CD4-positive, alpha-beta T cell (primary cell): Measurements from ENCODE around the gene KLHL36. TPM values are rescaled to one million over a fixed set of nuclear protein-coding genes. Genes with fewer than 3 reads are reported as not detected.

Experiments used
- ATAC-seq: fragments of 200-7000 bp; cut with Tn5 transposase; one replicate; pipeline ENCODE4 v1.10.0; 2022; ENCODE audit warnings: mild to moderate bottlenecking; ENCODE audit not compliant: poor library complexity
- CTCF ChIA-PET: fragments of 350-600 bp; sonication (Branson Sonifier 250); formaldehyde crosslinking; loops from one replicate; lab custom pipeline; 2021; ENCODE audit warnings: antibody characterized with exemption, inconsistent platforms; lab: Charles Lee
- POLR2A ChIA-PET: fragments of 350-600 bp; sonication (Branson Sonifier 250); formaldehyde crosslinking; loops from one replicate; lab custom pipeline; 2021; ENCODE audit warnings: antibody characterized with exemption, inconsistent platforms; lab: Charles Lee
- DNase-seq, 14 experiments: peaks; one replicate each; pipeline ENCODE4 v3.0.0-alpha.2; 2013 to 2020; ENCODE audit warnings: mixed read lengths in 2 of 14
- H3K27ac ChIP-seq, 2 donors: one replicate each; pipeline versions ENCODE4 v1.5.1 to v1.7.0; 2013; ENCODE audit warnings: low read length in 2 of 2, low read depth in 1 of 2, mild to moderate bottlenecking in 1 of 2
- H3K27me3 ChIP-seq, 2 experiments: 1 replicate in 1 of 2; 2 replicates in 1 of 2; pipeline versions ENCODE4 v1.6.1 to v1.7.0; 2013; ENCODE audit warnings: low read length in 2 of 2, control low read depth in 1 of 2, mild to moderate bottlenecking in 1 of 2, moderate library complexity in 1 of 2; ENCODE audit not compliant: insufficient read depth in 2 of 2, control insufficient read depth in 1 of 2
- H3K36me3 ChIP-seq: one replicate; pipeline ENCODE4 v1.6.1; 2013; ENCODE audit warnings: low read length, control low read depth; ENCODE audit not compliant: insufficient read depth
- H3K4me1 ChIP-seq: one replicate; pipeline ENCODE4 v1.6.1; 2013; ENCODE audit warnings: low read length, control low read depth; ENCODE audit not compliant: insufficient read depth
- H3K4me3 ChIP-seq: one replicate; pipeline ENCODE4 v1.5.1; 2013; ENCODE audit warnings: mild to moderate bottlenecking, low read length, moderate library complexity
- H3K9me3 ChIP-seq, 2 experiments: 1 replicate in 1 of 2; 2 replicates in 1 of 2; pipeline versions ENCODE4 v1.6.1 to v1.7.0; 2013; ENCODE audit warnings: low read length in 2 of 2, mild to moderate bottlenecking in 2 of 2, control low read depth in 1 of 2, moderate library complexity in 1 of 2; ENCODE audit not compliant: control insufficient read depth in 1 of 2, insufficient read depth in 1 of 2
- H3K27ac Mint-ChIP-seq: one replicate; pipeline ENCODE4 v1.8.0; 2020; ENCODE audit warnings: mixed read lengths
- H3K27me3 Mint-ChIP-seq: one replicate; pipeline ENCODE4 v1.8.0; 2021; ENCODE audit warnings: mixed read lengths
- H3K36me3 Mint-ChIP-seq: one replicate; pipeline ENCODE4 v1.8.0; 2021; ENCODE audit warnings: low read depth, mixed read lengths
- H3K4me1 Mint-ChIP-seq: one replicate; pipeline ENCODE4 v1.8.0; 2021; ENCODE audit warnings: low read depth, mixed read lengths
- H3K4me3 Mint-ChIP-seq: one replicate; pipeline ENCODE4 v1.8.0; 2020; ENCODE audit warnings: mild to moderate bottlenecking, mixed read lengths
- H3K9me3 Mint-ChIP-seq: one replicate; pipeline ENCODE4 v1.8.0; 2020; ENCODE audit warnings: mixed read lengths
- intact Hi-C, 2 experiments: fragments of 100-400 bp; cut with DNase I in 1 of 2; cut with micrococcal nuclease in 1 of 2; formaldehyde crosslinking; loops; one replicate each; pipeline versions ENCODE4 v1.15.1 to v1.9.0; 2023 to 2025; cut with DNase I, micrococcal nuclease
- total RNA-seq, 174 experiments: library from RNA in 2 of 174; stranded (reverse) in 2 of 174; gene quantifications; one replicate each; pipeline ENCODE4 v1.2.3 and lab custom pipeline; 2021 to 2026
- TF ChIP-seq, protein P1 (sequence below): fragments of 200-600 bp; IDR thresholded peaks from one replicate; pipeline ENCODE4 v1.8.0; 2022; ENCODE audit warnings: antibody characterized with exemption, mild to moderate bottlenecking

The KLHL36 gene
- total RNA-seq, 2 experiments from 2014 or later, result 76.6 to 78.6 TPM

DNA sequence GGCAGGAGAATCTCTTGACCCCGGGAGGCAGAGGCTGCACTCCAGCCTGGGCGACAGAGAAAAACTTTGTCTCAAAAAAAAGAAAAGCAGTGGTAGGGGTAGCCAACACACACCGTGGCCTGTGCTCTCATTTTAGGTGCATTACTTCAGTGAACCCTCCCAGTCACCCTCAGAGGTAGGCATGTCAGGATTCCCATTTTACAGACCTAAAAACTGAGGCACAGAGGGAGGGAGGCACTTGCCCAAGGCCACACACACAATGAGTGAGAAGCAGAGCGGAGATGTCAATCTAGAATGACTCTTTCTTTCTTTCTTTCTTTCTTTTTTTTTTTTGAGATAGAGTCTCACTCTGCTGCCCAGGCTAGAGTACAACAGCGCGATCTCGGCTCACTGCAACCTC lies 35.6 kb upstream of the KLHL36 start:
- H3K27ac ChIP-seq, result no peak overlapping the region
- peaks cover 73% of the 10 kb centered on the region for H3K36me3 Mint-ChIP-seq
- POLR2A ChIA-PET, result interaction anchor here (0.8 to 2.1 kb wide), 3 partner anchors 19 to 104 kb away, joined by 3 to 10 read pairs (median 4); no protein-coding TSS in a partner anchor

GRCh38 chr16:84613408-84614072 lies 34.8 kb upstream of the KLHL36 start:
- H3K4me1 ChIP-seq, result peaks cover 84% of the 10 kb centered on the region
- Mint-ChIP-seq H3K27ac (peak overlapping the region; percentile 82), H3K9me3 (no peaks in the 10 kb centered on the region), H3K4me3 (peak overlapping the region; percentile 68), H3K4me1 (peaks cover 76% of the 10 kb centered on the region), H3K27me3 (no peaks in the 10 kb centered on the region), H3K36me3 (peaks cover 64% of the 10 kb centered on the region)
- peak overlapping the region; percentile 13 to 54 for H3K27ac ChIP-seq
- DNase-seq (no peak), ATAC-seq (no peak)
- peaks cover 37% of the 10 kb centered on the region for H3K36me3 ChIP-seq
- no peaks in the 10 kb centered on the region for H3K9me3 ChIP-seq
- no peaks in the 10 kb centered on the region for H3K27me3 ChIP-seq
- intact Hi-C loops, result no loop called here
- ChIA-PET CTCF (no interaction called here), POLR2A (interaction anchor here (0.9 to 6.0 kb wide), 5 partner anchors 12 to 35 kb away, joined by 3 to 135 read pairs (median 10); partner anchors contain the start of gene KLHL36)
- TF ChIP-seq, protein P1, sequence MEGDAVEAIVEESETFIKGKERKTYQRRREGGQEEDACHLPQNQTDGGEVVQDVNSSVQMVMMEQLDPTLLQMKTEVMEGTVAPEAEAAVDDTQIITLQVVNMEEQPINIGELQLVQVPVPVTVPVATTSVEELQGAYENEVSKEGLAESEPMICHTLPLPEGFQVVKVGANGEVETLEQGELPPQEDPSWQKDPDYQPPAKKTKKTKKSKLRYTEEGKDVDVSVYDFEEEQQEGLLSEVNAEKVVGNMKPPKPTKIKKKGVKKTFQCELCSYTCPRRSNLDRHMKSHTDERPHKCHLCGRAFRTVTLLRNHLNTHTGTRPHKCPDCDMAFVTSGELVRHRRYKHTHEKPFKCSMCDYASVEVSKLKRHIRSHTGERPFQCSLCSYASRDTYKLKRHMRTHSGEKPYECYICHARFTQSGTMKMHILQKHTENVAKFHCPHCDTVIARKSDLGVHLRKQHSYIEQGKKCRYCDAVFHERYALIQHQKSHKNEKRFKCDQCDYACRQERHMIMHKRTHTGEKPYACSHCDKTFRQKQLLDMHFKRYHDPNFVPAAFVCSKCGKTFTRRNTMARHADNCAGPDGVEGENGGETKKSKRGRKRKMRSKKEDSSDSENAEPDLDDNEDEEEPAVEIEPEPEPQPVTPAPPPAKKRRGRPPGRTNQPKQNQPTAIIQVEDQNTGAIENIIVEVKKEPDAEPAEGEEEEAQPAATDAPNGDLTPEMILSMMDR, result no peak
- H3K4me3 ChIP-seq, result no peak overlapping the region

More for the DNA sequence above, 35.6 kb upstream of the KLHL36 start:
- H3K27me3 Mint-ChIP-seq, result no peaks in the 10 kb centered on the region
- no peak overlapping the region for H3K4me3 Mint-ChIP-seq
- peaks cover 85% of the 10 kb centered on the region for H3K4me1 Mint-ChIP-seq
- H3K36me3 ChIP-seq, result peaks cover 37% of the 10 kb centered on the region
- CTCF ChIA-PET, result interaction anchor here (1.2 to 1.4 kb wide), 2 partner anchors 10 to 107 kb away, joined by 3 read pairs; no protein-coding TSS in a partner anchor
- intact Hi-C loops, result no loop called here
- TF ChIP-seq, protein P1, result no peak
- H3K4me1 ChIP-seq, result peaks cover 90% of the 10 kb centered on the region
- ATAC-seq (no peak), DNase-seq (no peak)
- no peaks in the 10 kb centered on the region for H3K9me3 ChIP-seq
- H3K27ac Mint-ChIP-seq, result no peak overlapping the region
- no peak overlapping the region for H3K4me3 ChIP-seq
- no peaks in the 10 kb centered on the region for H3K9me3 Mint-ChIP-seq
- no peaks in the 10 kb centered on the region for H3K27me3 ChIP-seq

GRCh38 chr16:84614073-84614459 lies 34.2 kb upstream of the KLHL36 start:
- peak in 1 of 14 experiments; percentile 9 for DNase-seq
- Histone ChIP-seq H3K36me3 (peaks cover 36% of the 10 kb centered on the region), H3K27me3 (no peaks in the 10 kb centered on the region), H3K27ac (peak overlapping the region; percentile 13 to 54), H3K4me3 (peak overlapping the region; percentile 80), H3K4me1 (peaks cover 83% of the 10 kb centered on the region), H3K9me3 (no peaks in the 10 kb centered on the region)
- H3K4me1 Mint-ChIP-seq, result peaks cover 75% of the 10 kb centered on the region
- H3K4me3 Mint-ChIP-seq, result peak overlapping the region; percentile 87
- peak overlapping the region; percentile 82 for H3K27ac Mint-ChIP-seq
- TF ChIP-seq, protein P1, result no peak
- H3K36me3 Mint-ChIP-seq, result peaks cover 63% of the 10 kb centered on the region
- no peaks in the 10 kb centered on the region for H3K27me3 Mint-ChIP-seq
- H3K9me3 Mint-ChIP-seq, result no peaks in the 10 kb centered on the region
- POLR2A ChIA-PET, result interaction anchor here (1.1 to 6.0 kb wide), 4 partner anchors 12 to 124 kb away, joined by 3 to 135 read pairs (median 10); partner anchors contain the start of gene KLHL36
- CTCF ChIA-PET, result no interaction called here
- intact Hi-C loops, result no loop called here
- ATAC-seq, result no peak
